HFFc6 (cell line): Measurements from ENCODE around the gene TOX2. TPM values are rescaled to one million over a fixed set of nuclear protein-coding genes. Genes with fewer than 3 reads are reported as not detected.

ENCODE experiments used
- DNase-seq: peaks from one replicate; pipeline ENCODE4 v3.0.0-alpha.2; 2018
- H3K27ac Mint-ChIP-seq: 2 replicates; pipeline ENCODE4 v1.8.0; 2020; ENCODE audit warnings: mild to moderate bottlenecking, mixed read lengths
- H3K27me3 Mint-ChIP-seq: 2 replicates; pipeline ENCODE4 v1.8.0; 2021; ENCODE audit warnings: mild to moderate bottlenecking, moderate library complexity, mixed read lengths; ENCODE audit not compliant: insufficient read depth
- H3K36me3 Mint-ChIP-seq: 2 replicates; pipeline ENCODE4 v1.8.0; 2021; ENCODE audit warnings: low read depth, mixed read lengths
- H3K4me1 Mint-ChIP-seq: 2 replicates; pipeline ENCODE4 v1.8.0; 2020; ENCODE audit warnings: low read depth, mixed read lengths
- H3K4me3 Mint-ChIP-seq: 2 replicates; pipeline ENCODE4 v1.8.0; 2020; ENCODE audit warnings: mild to moderate bottlenecking, moderate library complexity, mixed read lengths
- H3K9me3 Mint-ChIP-seq: 2 replicates; pipeline ENCODE4 v1.8.0; 2020; ENCODE audit warnings: mild to moderate bottlenecking, mixed read lengths
- total RNA-seq, 6 experiments: library from RNA; stranded (reverse); fragmentation: NEBNext Ultra II Directional; extraction: Animal tissue kit (Norgen Biotek cat#: 25700); gene quantifications; 2 replicates in 1 of 6; 3 replicates in 5 of 6; pipeline ENCODE4 v1.2.3, GENCODE V29; 2021
- TF ChIP-seq, protein P1 (sequence below): fragments of 200-600 bp; sonication (generic); IDR thresholded peaks from 2 replicates; pipeline ENCODE4 v1.5.0; 2021; ENCODE audit warnings: antibody characterized with exemption, mild to moderate bottlenecking

Gene TOX2
- total RNA-seq, 6 experiments from 2014 or later: 46.1 to 68.2 (median 60.2) TPM

GRCh38 chr20:43916073-43916880 lies 1.6 kb downstream of the TOX2 start:
- no peak for DNase-seq
- Mint-ChIP-seq H3K27ac (peak overlapping the region; percentile 93), H3K9me3 (peaks cover 10% of the 10 kb centered on the region; the same call in 1 of the 2 replicates), H3K27me3 (no peaks in the 10 kb centered on the region), H3K4me1 (peaks cover 62% of the 10 kb centered on the region), H3K36me3 (peaks cover 15% of the 10 kb centered on the region), H3K4me3 (peak overlapping the region; percentile 96)
- TF ChIP-seq, protein P1, sequence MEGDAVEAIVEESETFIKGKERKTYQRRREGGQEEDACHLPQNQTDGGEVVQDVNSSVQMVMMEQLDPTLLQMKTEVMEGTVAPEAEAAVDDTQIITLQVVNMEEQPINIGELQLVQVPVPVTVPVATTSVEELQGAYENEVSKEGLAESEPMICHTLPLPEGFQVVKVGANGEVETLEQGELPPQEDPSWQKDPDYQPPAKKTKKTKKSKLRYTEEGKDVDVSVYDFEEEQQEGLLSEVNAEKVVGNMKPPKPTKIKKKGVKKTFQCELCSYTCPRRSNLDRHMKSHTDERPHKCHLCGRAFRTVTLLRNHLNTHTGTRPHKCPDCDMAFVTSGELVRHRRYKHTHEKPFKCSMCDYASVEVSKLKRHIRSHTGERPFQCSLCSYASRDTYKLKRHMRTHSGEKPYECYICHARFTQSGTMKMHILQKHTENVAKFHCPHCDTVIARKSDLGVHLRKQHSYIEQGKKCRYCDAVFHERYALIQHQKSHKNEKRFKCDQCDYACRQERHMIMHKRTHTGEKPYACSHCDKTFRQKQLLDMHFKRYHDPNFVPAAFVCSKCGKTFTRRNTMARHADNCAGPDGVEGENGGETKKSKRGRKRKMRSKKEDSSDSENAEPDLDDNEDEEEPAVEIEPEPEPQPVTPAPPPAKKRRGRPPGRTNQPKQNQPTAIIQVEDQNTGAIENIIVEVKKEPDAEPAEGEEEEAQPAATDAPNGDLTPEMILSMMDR: no peak

- peak; percentile 30 for DNase-seq
- Mint-ChIP-seq H3K27me3 (no peaks in the 10 kb centered on the region), H3K4me3 (peak overlapping the region; percentile 96)
These were observed 2.3 kb downstream of the TOX2 start for GRCh38 chr20:43916881-43917371.

GRCh38 chr20:43917380-43917779 lies 2.7 kb downstream of the TOX2 start:
- Mint-ChIP-seq H3K27ac (peak overlapping the region; percentile 93; the same call in 1 of the 2 replicates), H3K4me3 (peak overlapping the region; percentile 96), H3K9me3 (peaks cover 7% of the 10 kb centered on the region; the same call in 1 of the 2 replicates), H3K27me3 (no peaks in the 10 kb centered on the region), H3K4me1 (peaks cover 70% of the 10 kb centered on the region), H3K36me3 (peaks cover 15% of the 10 kb centered on the region)
- DNase-seq: no peak
- TF ChIP-seq, protein P1: no peak

More at GRCh38 chr20:43916881-43917371, 2.3 kb downstream of the TOX2 start:
- Mint-ChIP-seq H3K36me3 (peaks cover 15% of the 10 kb centered on the region), H3K9me3 (peaks cover 10% of the 10 kb centered on the region; the same call in 1 of the 2 replicates), H3K27ac (peak overlapping the region; percentile 93), H3K4me1 (peaks cover 66% of the 10 kb centered on the region)
- TF ChIP-seq, protein P1: no peak

- Mint-ChIP-seq H3K9me3 (no peaks in the 10 kb centered on the region), H3K4me1 (peaks cover 87% of the 10 kb centered on the region), H3K27me3 (no peaks in the 10 kb centered on the region), H3K36me3 (peaks cover 5% of the 10 kb centered on the region), H3K4me3 (no peak overlapping the region), H3K27ac (no peak overlapping the region)
- no peak for DNase-seq
- TF ChIP-seq, protein P1: no peak
These were observed 5.2 kb downstream of the TOX2 start for GRCh38 chr20:43919686-43920403.

DNA sequence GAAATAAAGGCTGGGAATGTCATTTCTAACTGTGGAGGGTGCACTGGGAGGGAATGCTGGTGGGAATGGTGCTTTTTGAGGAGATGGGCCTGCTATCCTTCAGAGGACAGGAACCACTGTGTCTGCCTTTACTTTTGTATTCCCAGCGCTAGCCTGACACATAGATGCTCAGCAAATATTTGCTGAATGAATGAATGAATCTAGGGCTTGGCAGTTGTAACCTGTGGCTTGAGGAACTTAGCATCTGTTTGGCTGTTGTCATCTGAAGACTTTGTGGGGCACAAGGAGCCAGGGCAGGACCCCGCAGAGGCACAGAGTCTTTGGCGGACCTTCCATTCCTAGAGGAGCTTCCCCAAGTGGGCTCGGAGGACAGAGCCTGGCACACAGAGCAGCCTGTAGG lies 6.1 kb downstream of the TOX2 start:
- Mint-ChIP-seq H3K27ac (no peak overlapping the region), H3K36me3 (peaks cover 5% of the 10 kb centered on the region), H3K4me1 (peaks cover 90% of the 10 kb centered on the region), H3K4me3 (no peak overlapping the region), H3K27me3 (no peaks in the 10 kb centered on the region), H3K9me3 (no peaks in the 10 kb centered on the region)
- no peak for DNase-seq
- TF ChIP-seq, protein P1: no peak
